DND-41 (cell line): ENCODE measurements around the gene TBX4.

Source experiments
- CTCF ChIP-seq: IDR thresholded peaks from 2 replicates; pipeline ENCODE4 v1.5.1; 2012; ENCODE audit warnings: borderline replicate concordance, low read length, moderate library complexity, mild to moderate bottlenecking; ENCODE audit not compliant: poor library complexity, severe bottlenecking; ENCODE audit errors: extremely low read depth
- EZH2 ChIP-seq: IDR thresholded peaks from 3 replicates; pipeline ENCODE4 v1.6.1; 2012; ENCODE audit warnings: borderline replicate concordance, low read depth, mild to moderate bottlenecking, moderate library complexity, low read length, inconsistent platforms; ENCODE audit not compliant: severe bottlenecking

DNA sequence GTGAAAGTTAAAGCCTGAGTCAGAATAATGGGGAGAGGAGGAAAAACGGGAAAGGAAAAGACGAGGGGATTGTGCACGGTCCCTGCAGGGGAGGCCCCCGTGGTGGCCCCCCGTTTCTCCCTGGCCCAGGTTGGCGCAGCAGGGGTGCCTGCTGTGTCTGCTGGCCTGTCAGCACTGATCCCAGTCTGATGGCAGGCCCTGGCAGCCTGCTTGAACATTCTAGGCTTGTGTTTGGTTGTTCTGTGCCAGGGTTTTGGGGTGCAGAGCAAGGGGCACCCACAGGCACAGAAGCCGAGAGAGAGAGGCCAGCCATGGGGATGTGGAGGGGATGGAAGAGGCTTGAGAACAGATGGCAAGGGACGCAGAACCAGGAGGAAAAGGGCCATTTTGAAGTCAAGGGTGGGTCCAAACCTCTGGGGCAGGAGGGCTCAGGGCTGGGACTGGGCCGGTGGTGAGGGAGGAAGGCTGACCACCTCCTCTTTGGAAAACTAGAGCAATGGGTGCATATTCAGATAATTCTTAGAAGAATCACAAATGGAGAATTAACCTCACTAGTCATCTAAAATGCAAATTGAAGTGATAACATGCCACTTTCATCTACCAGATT is 35.9 kb downstream of the TBX4 start:
- TF ChIP-seq CTCF, result no peak
- no peak for TF ChIP-seq EZH2
